HepG2 (cell line): ENCODE results near the gene TRIM67. TPM values are rescaled to one million over a fixed set of nuclear protein-coding genes. Genes with fewer than 3 reads are reported as not detected.
A peak's percentile ranks its signal among the peaks of the same experiment; 100 is the strongest.

Experiments used
- CBFB ChIP-seq: sonication (generic); formaldehyde crosslinking; IDR thresholded peaks from 2 replicates; pipeline ENCODE4 v1.4.0; 2020; ENCODE audit warnings: missing genetic modification reagents
- HOXA3 ChIP-seq: sonication (generic); formaldehyde crosslinking; IDR thresholded peaks from 2 replicates; pipeline ENCODE4 v1.5.0; 2020; ENCODE audit warnings: missing genetic modification reagents
- NR2F1 ChIP-seq, 2 experiments: fragments of 450-650 bp in 1 of 2; formaldehyde crosslinking in 1 of 2; IDR thresholded peaks; 2 replicates each; pipeline versions ENCODE4 v1.5.0 to v1.6.1; 2016 to 2020; ENCODE audit warnings: mild to moderate bottlenecking in 1 of 2, missing compliant biosample characterization in 1 of 2, missing genetic modification reagents in 1 of 2, moderate library complexity in 1 of 2
- POLR2AphosphoS5 ChIP-seq: IDR thresholded peaks from 2 replicates; pipeline ENCODE4 v1.6.1; 2012; ENCODE audit warnings: low read depth, low read length
- SALL2 ChIP-seq: sonication (generic); formaldehyde crosslinking; IDR thresholded peaks from 2 replicates; pipeline ENCODE4 v1.8.1; 2023; ENCODE audit warnings: mild to moderate bottlenecking, missing genetic modification reagents, inconsistent platforms
- SMARCC2 ChIP-seq: fragments of 450-650 bp; IDR thresholded peaks from 2 replicates; pipeline ENCODE4 v1.6.1; 2017; ENCODE audit warnings: antibody characterized with exemption, mild to moderate bottlenecking
- TEAD3 ChIP-seq: optimal IDR thresholded peaks from 2 replicates; pipeline ENCODE3; 2016; ENCODE audit warnings: borderline replicate concordance
- ZFP1 ChIP-seq: IDR thresholded peaks from 2 replicates; pipeline ENCODE4 v1.6.1; 2016
- ZMYM2 ChIP-seq: sonication (generic); formaldehyde crosslinking; IDR thresholded peaks from 2 replicates; pipeline ENCODE4 v1.8.0; 2022; ENCODE audit warnings: mild to moderate bottlenecking, missing genetic modification reagents
- ZNF292 ChIP-seq: sonication (generic); formaldehyde crosslinking; IDR thresholded peaks from 2 replicates; pipeline ENCODE4 v1.8.1; 2022; ENCODE audit warnings: mild to moderate bottlenecking, low read depth, missing genetic modification reagents, borderline replicate concordance
- ZNF589 ChIP-seq: sonication (generic); formaldehyde crosslinking; conservative IDR thresholded peaks from 2 replicates; pipeline ENCODE4 v1.8.0; 2022; ENCODE audit warnings: mild to moderate bottlenecking, moderate library complexity, missing genetic modification reagents
- ZNF792 ChIP-seq: IDR thresholded peaks from 2 replicates; pipeline ENCODE4 v1.6.1; 2016
- ZNF878 ChIP-seq: sonication (generic); formaldehyde crosslinking; IDR thresholded peaks from 2 replicates; pipeline ENCODE4 v1.8.1; 2023; ENCODE audit warnings: mild to moderate bottlenecking, missing genetic modification reagents, moderate library complexity
- polyA plus RNA-seq, 8 experiments: library from polyadenylated mRNA; depleted of rRNA in 3 of 8; stranded (reverse) in 7 of 8; unstranded in 1 of 8; fragments of >200 nt; fragmentation: Illumina TruSeq in 4 of 8; extraction: Trizol in 4 of 8; gene quantifications; 2 replicates each; pipeline versions ENCODE4 v1.2.1 to v1.2.3, GENCODE V29; 2011 to 2016; ENCODE audit warnings: low read depth in 4 of 8, missing spikeins in 1 of 8, mixed read lengths in 1 of 8; ENCODE audit not compliant: insufficient read depth in 1 of 8
- total RNA-seq, 5 experiments: library from RNA; depleted of rRNA; stranded (reverse); fragments of >200 nt; fragmentation: Illumina TruSeq; extraction: Trizol; gene quantifications; 2 replicates each; pipeline ENCODE4 v1.2.3, GENCODE V29; 2016; ENCODE audit warnings: low read depth in 1 of 5
- TF ChIP-seq, protein P1 (sequence below), 2 experiments: sonication (generic) in 1 of 2; formaldehyde crosslinking in 1 of 2; IDR thresholded peaks; 2 replicates each; pipeline versions ENCODE4 v1.6.1 to v1.9.0; 2014 to 2022; ENCODE audit warnings: antibody characterized with exemption in 1 of 2, borderline replicate concordance in 1 of 2, inconsistent platforms in 1 of 2, low read depth in 1 of 2, missing genetic modification reagents in 1 of 2
- TF ChIP-seq, protein P2 (sequence below): sonication (generic); formaldehyde crosslinking; IDR thresholded peaks from 2 replicates; pipeline ENCODE4 v1.4.0; 2020; ENCODE audit warnings: missing genetic modification reagents, borderline replicate concordance
- TF ChIP-seq, protein P3 (sequence below): sonication (generic); formaldehyde crosslinking; IDR thresholded peaks from 2 replicates; pipeline ENCODE4 v1.5.0; 2020; ENCODE audit warnings: missing genetic modification reagents
- TF ChIP-seq, protein P4 (sequence below): sonication (generic); formaldehyde crosslinking; IDR thresholded peaks from 2 replicates; pipeline ENCODE4 v1.4.0; 2020; ENCODE audit warnings: mild to moderate bottlenecking, low read depth, missing genetic modification reagents

TRIM67 gene
- total and polyA plus RNA-seq, 2 of the 13 experiments (the other 11 are each of a cell fraction or from before 2014, with no cell fraction given), result not detected

DNA sequence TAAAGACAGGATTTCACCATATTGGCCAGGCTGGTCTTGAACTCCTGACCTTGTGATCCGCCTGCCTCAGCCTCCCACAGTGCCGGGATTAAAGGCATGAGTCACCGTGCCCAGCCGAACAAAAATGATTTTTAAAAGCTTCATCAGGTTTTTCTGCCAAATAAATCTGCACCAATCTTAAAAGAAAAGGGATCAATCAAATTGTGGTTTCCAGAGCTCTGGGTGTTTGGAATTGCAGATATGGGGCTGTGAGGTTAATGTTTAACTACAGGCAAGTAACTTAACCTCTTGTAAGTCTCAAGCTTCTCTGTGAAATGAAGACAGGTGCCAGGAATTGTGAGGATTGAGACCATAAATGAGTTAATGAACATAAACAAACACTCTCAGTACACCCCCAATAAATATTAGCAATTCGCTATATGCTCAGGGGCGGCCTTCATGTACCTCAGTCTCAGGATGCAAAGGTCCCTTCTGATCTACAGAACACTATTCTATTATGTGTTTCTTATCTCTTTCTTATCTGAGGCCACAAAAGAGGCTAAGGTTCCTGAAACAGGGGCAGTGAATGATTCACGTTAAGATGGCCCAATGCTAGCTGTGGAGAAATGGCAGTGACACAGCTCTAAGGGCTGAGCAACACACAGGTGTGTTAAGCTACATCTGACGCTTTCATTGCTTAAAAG, 72.0 kb downstream of the TRIM67 start (continued):
- TF ChIP-seq, protein P1, sequence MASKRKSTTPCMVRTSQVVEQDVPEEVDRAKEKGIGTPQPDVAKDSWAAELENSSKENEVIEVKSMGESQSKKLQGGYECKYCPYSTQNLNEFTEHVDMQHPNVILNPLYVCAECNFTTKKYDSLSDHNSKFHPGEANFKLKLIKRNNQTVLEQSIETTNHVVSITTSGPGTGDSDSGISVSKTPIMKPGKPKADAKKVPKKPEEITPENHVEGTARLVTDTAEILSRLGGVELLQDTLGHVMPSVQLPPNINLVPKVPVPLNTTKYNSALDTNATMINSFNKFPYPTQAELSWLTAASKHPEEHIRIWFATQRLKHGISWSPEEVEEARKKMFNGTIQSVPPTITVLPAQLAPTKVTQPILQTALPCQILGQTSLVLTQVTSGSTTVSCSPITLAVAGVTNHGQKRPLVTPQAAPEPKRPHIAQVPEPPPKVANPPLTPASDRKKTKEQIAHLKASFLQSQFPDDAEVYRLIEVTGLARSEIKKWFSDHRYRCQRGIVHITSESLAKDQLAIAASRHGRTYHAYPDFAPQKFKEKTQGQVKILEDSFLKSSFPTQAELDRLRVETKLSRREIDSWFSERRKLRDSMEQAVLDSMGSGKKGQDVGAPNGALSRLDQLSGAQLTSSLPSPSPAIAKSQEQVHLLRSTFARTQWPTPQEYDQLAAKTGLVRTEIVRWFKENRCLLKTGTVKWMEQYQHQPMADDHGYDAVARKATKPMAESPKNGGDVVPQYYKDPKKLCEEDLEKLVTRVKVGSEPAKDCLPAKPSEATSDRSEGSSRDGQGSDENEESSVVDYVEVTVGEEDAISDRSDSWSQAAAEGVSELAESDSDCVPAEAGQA (IDR thresholded peaks at IDR 0.05; ENCODE audit: low read depth), result 0 out of 2 replicates have a peak, but pooled peaks have one; percentile 31
- TF ChIP-seq, protein P1 (CRISPR knock-in tag; IDR thresholded peaks at IDR 0.05; ENCODE audit: borderline replicate concordance), result no peak
- TF ChIP-seq ZNF878 (CRISPR knock-in tag), result 0 out of 2 replicates have a peak, but pooled peaks have one; percentile 51
- TF ChIP-seq, protein P2, sequence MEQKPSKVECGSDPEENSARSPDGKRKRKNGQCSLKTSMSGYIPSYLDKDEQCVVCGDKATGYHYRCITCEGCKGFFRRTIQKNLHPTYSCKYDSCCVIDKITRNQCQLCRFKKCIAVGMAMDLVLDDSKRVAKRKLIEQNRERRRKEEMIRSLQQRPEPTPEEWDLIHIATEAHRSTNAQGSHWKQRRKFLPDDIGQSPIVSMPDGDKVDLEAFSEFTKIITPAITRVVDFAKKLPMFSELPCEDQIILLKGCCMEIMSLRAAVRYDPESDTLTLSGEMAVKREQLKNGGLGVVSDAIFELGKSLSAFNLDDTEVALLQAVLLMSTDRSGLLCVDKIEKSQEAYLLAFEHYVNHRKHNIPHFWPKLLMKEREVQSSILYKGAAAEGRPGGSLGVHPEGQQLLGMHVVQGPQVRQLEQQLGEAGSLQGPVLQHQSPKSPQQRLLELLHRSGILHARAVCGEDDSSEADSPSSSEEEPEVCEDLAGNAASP (CRISPR knock-in tag), result peak; percentile 36; the same call in 1 of the 2 replicates
- peak; percentile 35 for TF ChIP-seq HOXA3 (CRISPR knock-in tag)
- no peak for TF ChIP-seq ZNF292 (CRISPR knock-in tag)
- TF ChIP-seq ZMYM2 (CRISPR knock-in tag), result peak; percentile 97
- TF ChIP-seq POLR2AphosphoS5, result peak; percentile 39; the same call in 1 of the 2 replicates
- TF ChIP-seq SALL2 (CRISPR knock-in tag), result no peak
- TF ChIP-seq ZNF589 (CRISPR knock-in tag), result no peak
- TF ChIP-seq SMARCC2, result no peak
- TF ChIP-seq, protein P3, sequence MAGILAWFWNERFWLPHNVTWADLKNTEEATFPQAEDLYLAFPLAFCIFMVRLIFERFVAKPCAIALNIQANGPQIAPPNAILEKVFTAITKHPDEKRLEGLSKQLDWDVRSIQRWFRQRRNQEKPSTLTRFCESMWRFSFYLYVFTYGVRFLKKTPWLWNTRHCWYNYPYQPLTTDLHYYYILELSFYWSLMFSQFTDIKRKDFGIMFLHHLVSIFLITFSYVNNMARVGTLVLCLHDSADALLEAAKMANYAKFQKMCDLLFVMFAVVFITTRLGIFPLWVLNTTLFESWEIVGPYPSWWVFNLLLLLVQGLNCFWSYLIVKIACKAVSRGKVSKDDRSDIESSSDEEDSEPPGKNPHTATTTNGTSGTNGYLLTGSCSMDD (CRISPR knock-in tag), result no peak
- TF ChIP-seq CBFB (CRISPR knock-in tag), result peak; percentile 75
- peak; percentile 58; the same call in 1 of the 2 replicates for TF ChIP-seq ZNF792 (CRISPR knock-in tag)
- peak; percentile 11 for TF ChIP-seq TEAD3 (CRISPR knock-in tag)
- TF ChIP-seq, protein P4, sequence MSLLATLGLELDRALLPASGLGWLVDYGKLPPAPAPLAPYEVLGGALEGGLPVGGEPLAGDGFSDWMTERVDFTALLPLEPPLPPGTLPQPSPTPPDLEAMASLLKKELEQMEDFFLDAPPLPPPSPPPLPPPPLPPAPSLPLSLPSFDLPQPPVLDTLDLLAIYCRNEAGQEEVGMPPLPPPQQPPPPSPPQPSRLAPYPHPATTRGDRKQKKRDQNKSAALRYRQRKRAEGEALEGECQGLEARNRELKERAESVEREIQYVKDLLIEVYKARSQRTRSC (CRISPR knock-in tag), result no peak
- peak in 1 of 2 experiments; percentile 23; a peak in 1 of 4 replicates for TF ChIP-seq NR2F1 (CRISPR knock-in tag; IDR thresholded peaks at IDR 0.05)
- 0 out of 2 replicates have a peak, but pooled peaks have one; percentile 18 for TF ChIP-seq ZFP1 (CRISPR knock-in tag)
